HG03575 (cell line): ENCODE measurements around the gene POC1B.

Source experiments
- ATAC-seq: cut with Tn5 transposase; IDR thresholded peaks from one replicate; pipeline ENCODE4 v1.9.1; 2021; ENCODE audit not compliant: unreplicated experiment, insufficient number of reproducible peaks, low FRiP score; ENCODE audit errors: extremely low read depth

The POC1B gene

GRCh38 chr12:89401433-89402058, 124.3 kb downstream of the POC1B start:
- ATAC-seq = no peak

- no peak for ATAC-seq
Measured at GRCh38 chr12:89400415-89400814, 125.4 kb downstream of the POC1B start.

DNA sequence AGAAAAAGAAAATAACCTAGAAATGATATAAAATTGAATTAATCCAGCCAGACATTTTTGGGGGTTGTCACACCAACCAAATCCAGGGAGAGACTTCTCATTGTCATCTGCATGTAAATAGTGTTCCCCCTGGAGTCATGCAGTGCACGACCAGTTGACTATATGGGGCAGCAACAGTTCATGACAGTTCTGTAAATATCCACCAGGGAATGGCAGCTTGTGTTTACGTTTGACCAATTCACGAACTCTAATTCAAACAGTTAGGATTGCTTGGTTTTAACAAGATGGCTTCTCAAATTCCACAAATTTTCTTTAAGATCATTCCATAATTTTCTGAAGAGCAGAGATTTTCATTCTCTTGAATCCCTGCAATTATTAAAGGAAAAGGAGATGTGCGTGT, 130.1 kb downstream of the POC1B start:
- ATAC-seq = no peak

- ATAC-seq = no peak
Measured at GRCh38 chr12:89393551-89394121, 132.2 kb downstream of the POC1B start.

GRCh38 chr12:89392391-89392790, 133.5 kb downstream of the POC1B start:
- no peak for ATAC-seq

DNA sequence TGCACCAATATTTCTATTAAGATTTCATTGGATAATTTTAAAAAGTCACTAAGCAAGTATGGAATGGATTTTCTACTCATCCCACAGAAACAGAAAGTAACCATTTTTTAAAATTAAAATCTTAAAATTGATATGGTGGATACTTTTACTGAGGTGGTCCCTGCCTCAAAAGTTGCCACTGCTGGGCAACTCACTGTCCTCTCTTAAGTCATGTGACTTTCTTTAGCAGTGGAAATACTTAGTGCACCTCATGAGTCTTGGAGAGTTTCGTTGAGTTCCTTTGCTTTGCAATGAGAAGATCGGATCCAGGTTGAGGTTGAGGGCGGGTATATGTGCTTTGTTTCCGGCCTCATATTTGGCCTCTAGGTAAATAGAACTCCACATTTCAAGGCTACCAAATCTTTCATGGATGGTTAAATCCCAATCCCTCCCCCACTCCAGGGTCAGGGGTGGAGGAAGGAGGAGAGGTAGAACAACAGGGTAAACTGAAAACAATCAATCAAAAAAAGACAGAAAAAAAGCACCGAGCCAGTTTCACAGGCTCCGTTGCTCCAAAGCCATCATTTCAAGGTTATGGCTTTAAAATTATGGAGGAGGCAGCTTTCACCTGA, 134.0 kb downstream of the POC1B start:
- no peak for ATAC-seq

- no peak for ATAC-seq
Measured at GRCh38 chr12:89390802-89391673, 134.8 kb downstream of the POC1B start.

- no peak for ATAC-seq
Measured at GRCh38 chr12:89389755-89390661, 135.8 kb downstream of the POC1B start.

GRCh38 chr12:89386138-89386537, 139.7 kb downstream of the POC1B start:
- no peak for ATAC-seq

DNA sequence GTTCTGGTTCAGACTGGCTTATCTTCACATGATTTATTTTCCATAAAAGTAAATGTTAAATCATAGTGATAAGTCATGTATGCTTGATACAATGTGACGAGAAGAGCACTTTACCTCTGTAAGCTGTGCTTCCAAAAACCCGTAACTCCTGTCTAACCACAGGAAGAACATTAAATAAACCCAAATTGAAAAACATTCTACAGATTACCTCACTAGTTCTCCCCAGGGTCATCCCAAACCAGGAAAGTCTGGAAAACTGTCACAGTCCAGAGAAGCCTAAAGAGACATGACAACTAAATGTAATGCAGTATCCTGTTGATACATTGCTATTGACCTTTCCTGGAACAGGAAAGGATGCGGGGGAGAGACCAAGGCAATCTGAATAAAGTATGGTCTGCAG, 141.0 kb downstream of the POC1B start:
- no peak for ATAC-seq

GRCh38 chr12:89384050-89384758, 141.6 kb downstream of the POC1B start:
- no peak for ATAC-seq

- no peak for ATAC-seq
Measured at GRCh38 chr12:89383235-89384049, 142.4 kb downstream of the POC1B start.

- no peak for ATAC-seq
Measured at GRCh38 chr12:89382328-89382727, 143.5 kb downstream of the POC1B start.

DNA sequence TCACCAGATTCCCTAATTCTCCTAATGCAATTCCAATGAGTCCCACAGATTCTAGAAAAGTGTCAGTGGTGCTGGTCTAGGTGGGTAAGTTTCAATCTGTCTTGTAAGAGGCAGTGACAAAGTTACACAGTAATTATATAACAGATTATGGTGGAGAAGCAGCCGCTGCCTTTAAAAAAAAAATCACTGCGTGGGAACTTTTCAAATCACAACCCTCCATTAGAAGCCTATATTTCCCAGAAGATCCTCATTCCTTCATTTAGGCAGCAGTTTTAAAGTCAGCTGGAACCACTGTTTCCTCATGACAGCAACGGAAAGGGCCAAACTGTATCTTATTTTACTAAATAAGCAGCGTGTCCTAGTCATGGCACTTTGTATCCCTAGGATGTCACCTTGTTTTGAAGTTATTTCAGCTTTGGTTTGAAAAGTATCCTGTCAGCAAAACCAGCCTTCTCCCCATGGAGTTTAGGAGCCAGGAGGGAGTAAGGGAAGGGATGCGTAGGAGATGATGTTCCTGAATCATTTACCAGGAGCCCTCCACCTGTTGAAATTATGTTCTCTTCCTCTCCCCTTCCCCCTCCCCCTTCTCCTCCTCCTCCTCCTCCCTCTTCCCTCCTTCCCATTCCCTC, 145.9 kb downstream of the POC1B start:
- no peak for ATAC-seq

GRCh38 chr12:89379148-89379838, 146.6 kb downstream of the POC1B start:
- ATAC-seq = no peak

DNA sequence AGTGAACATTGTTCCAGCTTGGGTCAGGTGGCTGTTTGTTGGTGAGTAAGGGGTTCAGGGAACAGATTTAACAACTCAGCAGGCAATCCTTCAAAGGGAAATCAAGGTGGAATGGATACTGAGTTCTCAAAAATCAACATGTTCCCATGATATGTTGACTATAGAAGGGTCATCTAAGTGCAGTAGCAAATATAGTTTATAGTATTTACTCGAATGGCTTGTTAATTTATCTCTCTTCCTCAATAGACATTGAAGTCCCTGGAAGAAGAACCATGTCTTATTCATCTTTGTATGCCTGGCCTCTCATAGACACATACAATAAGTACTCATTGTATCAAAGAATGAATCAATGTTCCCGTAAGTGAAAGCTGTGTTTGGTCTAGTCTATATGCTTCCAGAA, 149.0 kb downstream of the POC1B start:
- no peak for ATAC-seq

DNA sequence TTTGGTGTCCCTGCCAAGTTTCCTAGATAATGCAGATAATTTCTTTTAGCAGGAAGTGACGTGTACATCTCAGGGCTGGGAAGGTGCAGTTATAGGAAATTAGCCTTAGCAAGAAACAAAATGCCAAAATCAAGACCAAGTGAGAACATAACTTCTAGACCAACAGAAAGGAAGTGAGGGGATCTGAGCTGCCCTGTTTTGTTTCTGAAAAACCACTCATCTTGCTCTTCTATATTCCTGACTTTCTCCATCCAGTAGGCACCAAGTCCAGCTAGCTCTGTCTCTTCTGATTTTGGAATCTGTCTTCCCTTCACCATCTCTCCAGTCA, 149.7 kb downstream of the POC1B start:
- ATAC-seq = no peak
